ENCODE data around the gene CC2D2A.
"Not testable (repeated sequence)": the region's sequence is repeated elsewhere in the genome, so short reads cannot be mapped to it uniquely, and the experiment has no call there.

DNA sequence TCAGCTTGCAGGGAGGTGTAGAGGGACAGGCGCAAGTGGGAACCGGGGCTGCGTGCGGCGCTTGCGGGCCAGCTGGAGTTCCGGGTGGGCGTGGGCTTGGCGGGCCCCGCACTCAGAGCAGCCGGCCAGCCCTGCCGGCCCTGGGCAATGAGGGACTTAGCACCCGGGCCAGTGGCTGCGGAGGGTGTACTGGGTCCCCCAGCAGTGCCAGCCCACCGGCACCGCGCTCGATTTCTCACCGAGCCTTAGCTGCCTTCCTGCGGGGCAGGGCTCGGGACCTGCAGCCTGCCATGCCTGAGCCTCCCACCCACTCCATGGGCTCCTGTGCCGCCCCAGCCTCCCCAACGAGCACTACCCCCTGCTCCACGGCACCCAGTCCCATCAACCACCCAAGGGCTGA lies 145.2 kb downstream of the CC2D2A start:
- TF ChIP-seq ZNF396 (CRISPR knock-in tag; IDR thresholded peaks at IDR 0.05; ENCODE audit: borderline replicate concordance); STAT6 (CRISPR knock-in tag; conservative IDR thresholded peaks at IDR 0.05; ENCODE audit: low read depth); MAX (CRISPR knock-in tag; IDR thresholded peaks at IDR 0.05); ZNF317 (CRISPR knock-in tag; IDR thresholded peaks at IDR 0.05; ENCODE audit: borderline replicate concordance, low read depth); HMGXB4 (CRISPR knock-in tag; IDR thresholded peaks at IDR 0.05); ZNF671 (CRISPR knock-in tag; IDR thresholded peaks at IDR 0.05): not testable (repeated sequence)
- TF ChIP-seq, protein P1, sequence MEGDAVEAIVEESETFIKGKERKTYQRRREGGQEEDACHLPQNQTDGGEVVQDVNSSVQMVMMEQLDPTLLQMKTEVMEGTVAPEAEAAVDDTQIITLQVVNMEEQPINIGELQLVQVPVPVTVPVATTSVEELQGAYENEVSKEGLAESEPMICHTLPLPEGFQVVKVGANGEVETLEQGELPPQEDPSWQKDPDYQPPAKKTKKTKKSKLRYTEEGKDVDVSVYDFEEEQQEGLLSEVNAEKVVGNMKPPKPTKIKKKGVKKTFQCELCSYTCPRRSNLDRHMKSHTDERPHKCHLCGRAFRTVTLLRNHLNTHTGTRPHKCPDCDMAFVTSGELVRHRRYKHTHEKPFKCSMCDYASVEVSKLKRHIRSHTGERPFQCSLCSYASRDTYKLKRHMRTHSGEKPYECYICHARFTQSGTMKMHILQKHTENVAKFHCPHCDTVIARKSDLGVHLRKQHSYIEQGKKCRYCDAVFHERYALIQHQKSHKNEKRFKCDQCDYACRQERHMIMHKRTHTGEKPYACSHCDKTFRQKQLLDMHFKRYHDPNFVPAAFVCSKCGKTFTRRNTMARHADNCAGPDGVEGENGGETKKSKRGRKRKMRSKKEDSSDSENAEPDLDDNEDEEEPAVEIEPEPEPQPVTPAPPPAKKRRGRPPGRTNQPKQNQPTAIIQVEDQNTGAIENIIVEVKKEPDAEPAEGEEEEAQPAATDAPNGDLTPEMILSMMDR (IDR thresholded peaks at IDR 0.05) = not testable (repeated sequence)
- TF ChIP-seq, protein P2, sequence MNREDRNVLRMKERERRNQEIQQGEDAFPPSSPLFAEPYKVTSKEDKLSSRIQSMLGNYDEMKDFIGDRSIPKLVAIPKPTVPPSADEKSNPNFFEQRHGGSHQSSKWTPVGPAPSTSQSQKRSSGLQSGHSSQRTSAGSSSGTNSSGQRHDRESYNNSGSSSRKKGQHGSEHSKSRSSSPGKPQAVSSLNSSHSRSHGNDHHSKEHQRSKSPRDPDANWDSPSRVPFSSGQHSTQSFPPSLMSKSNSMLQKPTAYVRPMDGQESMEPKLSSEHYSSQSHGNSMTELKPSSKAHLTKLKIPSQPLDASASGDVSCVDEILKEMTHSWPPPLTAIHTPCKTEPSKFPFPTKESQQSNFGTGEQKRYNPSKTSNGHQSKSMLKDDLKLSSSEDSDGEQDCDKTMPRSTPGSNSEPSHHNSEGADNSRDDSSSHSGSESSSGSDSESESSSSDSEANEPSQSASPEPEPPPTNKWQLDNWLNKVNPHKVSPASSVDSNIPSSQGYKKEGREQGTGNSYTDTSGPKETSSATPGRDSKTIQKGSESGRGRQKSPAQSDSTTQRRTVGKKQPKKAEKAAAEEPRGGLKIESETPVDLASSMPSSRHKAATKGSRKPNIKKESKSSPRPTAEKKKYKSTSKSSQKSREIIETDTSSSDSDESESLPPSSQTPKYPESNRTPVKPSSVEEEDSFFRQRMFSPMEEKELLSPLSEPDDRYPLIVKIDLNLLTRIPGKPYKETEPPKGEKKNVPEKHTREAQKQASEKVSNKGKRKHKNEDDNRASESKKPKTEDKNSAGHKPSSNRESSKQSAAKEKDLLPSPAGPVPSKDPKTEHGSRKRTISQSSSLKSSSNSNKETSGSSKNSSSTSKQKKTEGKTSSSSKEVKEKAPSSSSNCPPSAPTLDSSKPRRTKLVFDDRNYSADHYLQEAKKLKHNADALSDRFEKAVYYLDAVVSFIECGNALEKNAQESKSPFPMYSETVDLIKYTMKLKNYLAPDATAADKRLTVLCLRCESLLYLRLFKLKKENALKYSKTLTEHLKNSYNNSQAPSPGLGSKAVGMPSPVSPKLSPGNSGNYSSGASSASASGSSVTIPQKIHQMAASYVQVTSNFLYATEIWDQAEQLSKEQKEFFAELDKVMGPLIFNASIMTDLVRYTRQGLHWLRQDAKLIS (CRISPR knock-in tag; IDR thresholded peaks at IDR 0.05; ENCODE audit: borderline replicate concordance) = not testable (repeated sequence)
- TF ChIP-seq, protein P3, sequence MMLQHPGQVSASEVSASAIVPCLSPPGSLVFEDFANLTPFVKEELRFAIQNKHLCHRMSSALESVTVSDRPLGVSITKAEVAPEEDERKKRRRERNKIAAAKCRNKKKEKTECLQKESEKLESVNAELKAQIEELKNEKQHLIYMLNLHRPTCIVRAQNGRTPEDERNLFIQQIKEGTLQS (CRISPR knock-in tag; conservative IDR thresholded peaks at IDR 0.05) = not testable (repeated sequence)

Measured in WTC11 (cell line).